ENCODE measurements around the gene VWF.

VWF gene

GRCh38 chr12:6085841-6086240, 38.6 kb downstream of the VWF start:
- no peak for DNase-seq (ENCODE audit: low spot score)
- no peak for TF ChIP-seq CTCF (IDR thresholded peaks at IDR 0.05; ENCODE audit: extremely low read depth, insufficient read depth, missing control alignments)
- in situ Hi-C loops (cut with MboI; ENCODE audit: low pct_unique_long_range_greater_than_20kb, low sequenced_read_pairs, unreplicated experiment), result no loop called here

GRCh38 chr12:6084969-6085450, 39.5 kb downstream of the VWF start:
- TF ChIP-seq CTCF (IDR thresholded peaks at IDR 0.05; ENCODE audit: extremely low read depth, insufficient read depth, missing control alignments), result no peak
- no peak for DNase-seq (ENCODE audit: low spot score)
- in situ Hi-C loops (cut with MboI; ENCODE audit: low pct_unique_long_range_greater_than_20kb, low sequenced_read_pairs, unreplicated experiment), result no loop called here

GRCh38 chr12:6084261-6084968, 40.1 kb downstream of the VWF start:
- in situ Hi-C loops (cut with MboI; ENCODE audit: low pct_unique_long_range_greater_than_20kb, low sequenced_read_pairs, unreplicated experiment), result no loop called here
- TF ChIP-seq CTCF (IDR thresholded peaks at IDR 0.05; ENCODE audit: extremely low read depth, insufficient read depth, missing control alignments), result no peak
- no peak for DNase-seq (ENCODE audit: low spot score)

- no peak for DNase-seq (ENCODE audit: low spot score)
- in situ Hi-C loops (cut with MboI; ENCODE audit: low pct_unique_long_range_greater_than_20kb, low sequenced_read_pairs, unreplicated experiment), result no loop called here
- no peak for TF ChIP-seq CTCF (IDR thresholded peaks at IDR 0.05; ENCODE audit: extremely low read depth, insufficient read depth, missing control alignments)
Measured at GRCh38 chr12:6083601-6084000, 40.9 kb downstream of the VWF start.

- DNase-seq (ENCODE audit: low spot score), result no peak
- TF ChIP-seq CTCF (IDR thresholded peaks at IDR 0.05; ENCODE audit: extremely low read depth, insufficient read depth, missing control alignments), result no peak
- in situ Hi-C loops (cut with MboI; ENCODE audit: low pct_unique_long_range_greater_than_20kb, low sequenced_read_pairs, unreplicated experiment), result no loop called here
Measured at GRCh38 chr12:6082613-6083012, 41.9 kb downstream of the VWF start.

- no peak for DNase-seq (ENCODE audit: low spot score)
- no peak for TF ChIP-seq CTCF (IDR thresholded peaks at IDR 0.05; ENCODE audit: extremely low read depth, insufficient read depth, missing control alignments)
- in situ Hi-C loops (cut with MboI; ENCODE audit: low pct_unique_long_range_greater_than_20kb, low sequenced_read_pairs, unreplicated experiment), result no loop called here
Measured at GRCh38 chr12:6080149-6081045, 44.1 kb downstream of the VWF start.
